ENCODE results near the gene CHST15.
"Not testable (repeated sequence)": the region's sequence is repeated elsewhere in the genome, so short reads cannot be mapped to it uniquely, and the experiment has no call there.

The CHST15 gene

GRCh38 chr10:124044143-124044862 lies 49.1 kb downstream of the CHST15 start:
- DNase-seq (ENCODE audit: low read depth): no peak

- DNase-seq (ENCODE audit: low read depth): no peak
Measured at GRCh38 chr10:124043310-124044142, 49.9 kb downstream of the CHST15 start.

GRCh38 chr10:124042656-124043309 lies 50.6 kb downstream of the CHST15 start:
- no peak for DNase-seq (ENCODE audit: low read depth)

GRCh38 chr10:124041675-124042445 lies 51.5 kb downstream of the CHST15 start:
- DNase-seq (ENCODE audit: low read depth): no peak

DNA sequence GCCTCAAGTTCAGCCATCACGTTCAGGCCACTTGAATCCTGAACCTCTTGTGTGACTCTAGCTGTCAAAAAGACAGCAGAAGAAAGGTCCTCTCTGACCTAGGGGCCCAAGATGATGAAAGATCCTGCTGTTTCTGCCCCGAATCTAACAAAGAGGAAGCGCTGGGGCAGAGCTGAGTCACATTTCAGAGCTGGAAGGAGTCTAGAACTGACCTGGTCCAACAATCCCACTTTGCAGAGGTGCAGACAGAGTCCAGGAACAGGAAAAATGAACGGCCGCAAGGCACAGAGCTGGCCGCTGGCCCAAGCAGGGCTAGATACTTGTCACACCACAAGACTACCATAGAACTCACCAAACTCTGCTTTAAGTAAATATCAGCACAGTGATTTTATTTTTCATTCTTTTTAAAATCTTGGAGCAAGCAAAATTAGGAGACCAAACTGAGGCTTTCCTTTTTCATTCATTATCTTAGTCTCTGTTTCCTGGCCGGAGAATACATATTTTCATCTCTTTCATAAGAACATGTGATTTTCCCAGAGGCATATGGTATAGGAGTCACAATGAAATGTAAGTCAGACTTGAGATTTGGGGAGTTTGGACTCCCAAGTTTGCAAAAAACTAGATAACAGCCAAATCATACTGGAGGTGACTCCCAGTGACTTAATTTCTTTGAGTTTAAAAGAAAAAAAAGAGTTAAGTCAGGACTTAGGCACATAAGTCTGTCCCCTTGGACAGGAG lies 52.8 kb downstream of the CHST15 start:
- DNase-seq (ENCODE audit: low read depth): no peak

DNA sequence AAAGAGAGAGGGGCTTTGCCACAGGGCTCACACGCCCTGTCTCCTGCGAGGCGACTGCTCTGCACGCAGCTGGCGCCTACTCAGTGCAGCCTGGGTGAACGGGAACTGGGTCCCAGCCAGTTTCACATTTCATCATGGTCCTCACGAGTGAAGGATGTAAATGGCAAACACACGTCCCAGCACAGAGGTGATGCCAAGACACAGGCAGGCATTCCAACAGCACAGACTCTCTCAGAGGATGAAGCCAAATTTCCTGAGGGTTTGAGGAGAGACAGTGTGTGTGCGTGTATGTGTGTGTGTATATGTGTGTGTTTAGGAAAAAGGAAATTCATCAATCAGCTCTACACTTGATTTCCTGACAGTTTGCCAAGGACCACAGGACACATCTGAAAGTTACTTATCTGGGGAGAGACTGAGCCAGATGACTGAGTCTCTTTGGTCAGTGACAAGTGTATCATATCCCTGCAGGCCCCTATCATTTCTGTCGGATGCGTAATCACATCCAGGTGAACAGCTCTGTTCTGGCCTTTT lies 53.9 kb downstream of the CHST15 start:
- no peak for DNase-seq (ENCODE audit: low read depth)

DNA sequence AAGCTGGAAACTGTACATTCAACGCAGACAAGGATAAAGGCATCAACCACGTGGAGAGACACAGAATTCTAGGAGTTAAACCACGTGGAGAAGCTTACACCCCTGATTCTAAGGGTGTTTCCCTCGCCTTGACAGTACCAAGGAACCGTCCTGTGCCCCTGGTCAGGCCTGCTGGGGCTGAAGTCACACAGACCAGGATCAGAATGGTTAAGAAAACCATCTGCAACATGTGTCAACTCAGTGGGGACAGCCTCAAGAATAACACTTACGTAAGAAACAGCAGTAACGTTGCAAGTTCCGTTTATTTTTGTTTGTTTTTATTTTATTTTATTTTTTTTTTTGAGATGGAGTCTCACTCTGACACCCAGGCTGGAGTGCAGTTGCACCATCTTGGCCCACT lies 55.6 kb downstream of the CHST15 start:
- no peak for DNase-seq (ENCODE audit: low read depth)

- DNase-seq (ENCODE audit: low read depth): no peak
Measured at GRCh38 chr10:124037286-124037685, 56.1 kb downstream of the CHST15 start.

DNA sequence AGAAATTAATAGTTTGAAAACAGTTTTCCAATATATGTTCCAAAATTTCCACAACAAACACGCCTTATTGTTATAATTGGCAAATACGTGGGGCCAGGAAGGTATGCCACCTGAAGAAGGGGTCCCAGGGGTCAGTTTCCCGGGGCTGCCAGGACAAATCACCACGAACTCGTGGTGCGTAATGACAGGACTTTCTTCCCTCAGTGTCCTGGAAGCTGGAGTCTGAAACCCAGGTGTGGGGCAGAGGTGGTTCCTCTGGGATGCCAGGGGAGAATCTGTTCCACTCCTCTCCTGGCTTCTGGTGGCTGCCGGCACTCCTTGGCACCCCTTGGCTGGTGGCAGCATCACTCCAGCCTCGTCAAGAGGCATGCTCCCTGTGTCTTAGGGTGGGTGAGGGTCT lies 56.7 kb downstream of the CHST15 start:
- DNase-seq (ENCODE audit: low read depth): no peak

DNA sequence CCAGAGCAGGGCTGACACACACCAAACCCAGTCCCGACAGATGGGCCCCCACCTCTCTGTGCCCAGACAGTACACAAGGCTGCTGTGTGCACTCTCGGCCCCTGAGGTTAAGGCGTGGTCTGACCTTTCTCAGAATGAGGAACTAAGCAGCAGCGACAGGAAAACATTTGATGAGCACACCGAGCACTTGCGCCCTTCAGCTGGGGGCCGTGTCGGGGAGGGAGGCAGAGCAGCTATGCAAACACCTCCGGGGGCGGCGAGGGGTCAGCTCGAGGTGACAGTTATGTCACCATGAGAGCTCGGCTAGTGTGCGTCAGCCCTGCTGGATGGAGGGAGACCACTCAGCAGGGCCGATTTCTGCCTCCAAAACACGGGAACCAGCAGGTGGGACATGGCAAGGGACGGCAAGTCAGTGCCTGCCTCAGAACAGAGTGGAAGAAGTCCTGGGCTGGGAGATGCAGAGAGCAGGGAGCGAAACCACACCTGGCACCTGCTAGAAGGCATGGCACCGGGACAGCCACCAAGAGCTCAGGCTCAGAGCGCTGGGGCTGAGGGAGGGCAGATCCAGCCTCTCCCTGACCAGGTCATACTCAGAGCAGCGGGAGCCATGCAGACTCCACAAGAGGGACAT lies 57.4 kb downstream of the CHST15 start:
- DNase-seq (ENCODE audit: low read depth): no peak

DNA sequence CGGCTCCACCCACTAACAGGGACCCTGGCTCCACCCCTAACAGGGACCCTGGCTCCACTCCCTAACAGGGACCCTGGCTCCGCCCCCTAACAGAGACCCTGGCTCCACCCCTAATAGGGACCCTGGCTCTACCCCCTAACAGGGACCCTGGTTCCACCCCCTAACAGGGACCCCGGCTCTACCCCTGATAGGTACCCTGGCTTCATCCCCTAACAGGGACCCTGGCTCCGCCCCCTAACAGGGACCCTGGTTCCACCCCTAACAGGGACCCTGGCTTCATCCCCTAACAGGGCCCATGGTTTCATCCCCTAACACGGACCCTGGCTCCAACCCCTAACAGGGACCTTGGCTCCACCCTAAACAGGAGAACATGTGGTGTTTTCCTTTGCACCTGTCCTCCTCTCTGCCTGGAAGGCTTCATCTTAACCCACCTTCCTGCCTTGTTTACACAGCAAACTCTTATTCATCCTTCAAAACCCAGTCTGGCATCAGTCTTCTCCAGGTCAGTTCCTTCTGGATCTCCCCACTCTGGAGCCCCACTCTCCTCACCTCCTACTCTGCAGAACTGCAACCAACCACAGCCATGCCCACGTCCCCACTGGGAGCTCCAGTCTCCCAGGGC lies 58.0 kb downstream of the CHST15 start:
- no peak for DNase-seq (ENCODE audit: low read depth)

GRCh38 chr10:124034576-124035305 lies 58.7 kb downstream of the CHST15 start:
- DNase-seq (ENCODE audit: low read depth): not testable (repeated sequence)

GRCh38 chr10:124033887-124034218 lies 59.5 kb downstream of the CHST15 start:
- DNase-seq (ENCODE audit: low read depth): no peak

- peak; percentile 23 for DNase-seq (ENCODE audit: low read depth)
Measured at GRCh38 chr10:124032971-124033886, 60.2 kb downstream of the CHST15 start.

GRCh38 chr10:124032087-124032935 lies 61.1 kb downstream of the CHST15 start:
- no peak for DNase-seq (ENCODE audit: low read depth)

GRCh38 chr10:124030492-124031110 lies 62.8 kb downstream of the CHST15 start:
- no peak for DNase-seq (ENCODE audit: low read depth)

GRCh38 chr10:124030061-124030460 lies 63.3 kb downstream of the CHST15 start:
- DNase-seq (ENCODE audit: low read depth): no peak
